Measurements from ENCODE around the gene RPL13. TPM values are rescaled to one million over a fixed set of nuclear protein-coding genes. Genes with fewer than 3 reads are reported as not detected.

The RPL13 gene
- total and polyA plus RNA-seq, 10 of the 15 experiments (the other 5 are each of a cell fraction or from before 2014, with no cell fraction given) = 386 to 9,428 (median 2,486) TPM

- peaks cover 29% of the 10 kb centered on the region for H4K20me1 ChIP-seq (ENCODE audit: control insufficient read depth, insufficient read depth)
- ATAC-seq (no peak), FAIRE-seq (no peak), DNase-seq (ENCODE audit: low read depth, low spot score) (no peak)
- ChIA-PET CTCF (no interaction called here), RAD21 (ENCODE audit: unreplicated experiment) (interaction anchor here (0.6 kb wide), 1 partner anchor 227 kb away, joined by 3 read pairs; no protein-coding TSS in a partner anchor), SMC1A (ENCODE audit: uncharacterized antibody, unreplicated experiment) (no interaction called here), POLR2A (interaction anchor here (0.7 to 1.5 kb wide), 2 partner anchors 94 to 137 kb away, joined by 3 read pairs; no protein-coding TSS in a partner anchor)
- in situ Hi-C loops (cut with MboI) (no loop called here), intact Hi-C loops (cut with micrococcal nuclease; ENCODE audit: unreplicated experiment) (loop anchor here (5.0 kb wide), 1 partner anchor 76 kb away; no protein-coding TSS in a partner anchor)
- peak overlapping the region; percentile 89 for H3K4me3 ChIP-seq
- peak overlapping the region; percentile 89 for H3K4me2 ChIP-seq (ENCODE audit: control insufficient read depth, insufficient read depth)
- peak overlapping the region; percentile 61 for H3K9ac ChIP-seq (ENCODE audit: control insufficient read depth, insufficient read depth, low read length)
- H3K4me1 ChIP-seq (ENCODE audit: control insufficient read depth, insufficient read depth, low read length) = peaks cover 25% of the 10 kb centered on the region
- no peak overlapping the region for H2AFZ ChIP-seq (ENCODE audit: control insufficient read depth, low read depth, low read length)
- H3K79me2 ChIP-seq (ENCODE audit: control insufficient read depth, insufficient read depth, low read length) = peaks cover 37% of the 10 kb centered on the region
- no peaks in the 10 kb centered on the region for H3K9me3 ChIP-seq (replicated peaks; ENCODE audit: control insufficient read depth, insufficient read depth, low read length)
- H3K27me3 ChIP-seq (replicated peaks in 1 of 2; ENCODE audit: control insufficient read depth in 2 of 2, insufficient read depth in 2 of 2, low read length in 1 of 2) = no peaks in the 10 kb centered on the region
- BruUV-seq (replicated peaks) = no TSS peak
- H3K27ac ChIP-seq (ENCODE audit: control insufficient read depth, insufficient read depth) = no peak overlapping the region
- peaks cover 22 to 25% of the 10 kb centered on the region in 2 experiments for H3K36me3 ChIP-seq (ENCODE audit: control insufficient read depth in 2 of 2, insufficient read depth in 2 of 2, low read length in 1 of 2)
- WGBS (ENCODE audit: insufficient coverage, insufficient replicate concordance, low lambda C conversion rate, missing lambda C conversion rate) = 83% methylated on average over 12 of the region's 12 CpGs
- TF ChIP-seq MTA2 (IDR thresholded peaks at IDR 0.05; ENCODE audit: low read depth) (no peak), RBBP5 (conservative IDR thresholded peaks at IDR 0.05) (no peak), CUX1 (IDR thresholded peaks at IDR 0.05; ENCODE audit: insufficient replicate concordance, low read depth, low read length) (no peak), NFXL1 (IDR thresholded peaks at IDR 0.05; ENCODE audit: borderline replicate concordance) (no peak), ASH2L (IDR thresholded peaks at IDR 0.05; ENCODE audit: borderline replicate concordance, low read depth) (no peak), EGR1 (IDR thresholded peaks at IDR 0.05; ENCODE audit: borderline replicate concordance in 1 of 2, low read depth in 2 of 2, low read length in 2 of 2) (no peak), TARDBP (IDR thresholded peaks at IDR 0.05; ENCODE audit: borderline replicate concordance) (no peak), E4F1 (IDR thresholded peaks at IDR 0.05; ENCODE audit: borderline replicate concordance, partially characterized antibody) (no peak), E2F4 (IDR thresholded peaks at IDR 0.05; ENCODE audit: low read depth, low read length) (no peak), KAT2A (conservative IDR thresholded peaks at IDR 0.05; ENCODE audit: control insufficient read depth, low read depth, low read length) (no peak), CHD1 (IDR thresholded peaks at IDR 0.05; ENCODE audit: low read depth, low read length) (no peak), MYB (IDR thresholded peaks at IDR 0.05; ENCODE audit: borderline replicate concordance, low read depth, low read length) (no peak), RAD51 (IDR thresholded peaks at IDR 0.05) (no peak), FOS (IDR thresholded peaks at IDR 0.05; ENCODE audit: borderline replicate concordance, extremely low read depth, insufficient read length) (no peak), SUPT20H (IDR thresholded peaks at IDR 0.05; ENCODE audit: borderline replicate concordance, control insufficient read depth, low read depth, low read length) (no peak), BRCA1 (IDR thresholded peaks at IDR 0.05; ENCODE audit: low read depth, low read length) (no peak)
These were observed 2.5 kb downstream of the RPL13 start for GRCh38 chr16:89562939-89563338.
